HFFc6 (cell line): ENCODE results near the gene ALB. TPM values are rescaled to one million over a fixed set of nuclear protein-coding genes. Genes with fewer than 3 reads are reported as not detected.

Experiments
- DNase-seq: peaks from one replicate; pipeline ENCODE4 v3.0.0-alpha.2; 2018
- H3K27ac Mint-ChIP-seq: 2 replicates; pipeline ENCODE4 v1.8.0; 2020; ENCODE audit warnings: mild to moderate bottlenecking, mixed read lengths
- H3K27me3 Mint-ChIP-seq: 2 replicates; pipeline ENCODE4 v1.8.0; 2021; ENCODE audit warnings: mild to moderate bottlenecking, moderate library complexity, mixed read lengths; ENCODE audit not compliant: insufficient read depth
- H3K36me3 Mint-ChIP-seq: 2 replicates; pipeline ENCODE4 v1.8.0; 2021; ENCODE audit warnings: low read depth, mixed read lengths
- H3K4me1 Mint-ChIP-seq: 2 replicates; pipeline ENCODE4 v1.8.0; 2020; ENCODE audit warnings: low read depth, mixed read lengths
- H3K4me3 Mint-ChIP-seq: 2 replicates; pipeline ENCODE4 v1.8.0; 2020; ENCODE audit warnings: mild to moderate bottlenecking, moderate library complexity, mixed read lengths
- H3K9me3 Mint-ChIP-seq: 2 replicates; pipeline ENCODE4 v1.8.0; 2020; ENCODE audit warnings: mild to moderate bottlenecking, mixed read lengths
- CTCF ChIP-seq: fragments of 200-600 bp; sonication (generic); IDR thresholded peaks from 2 replicates; pipeline ENCODE4 v1.5.0; 2021; ENCODE audit warnings: antibody characterized with exemption, mild to moderate bottlenecking
- total RNA-seq, 6 experiments: library from RNA; stranded (reverse); fragmentation: NEBNext Ultra II Directional; extraction: Animal tissue kit (Norgen Biotek cat#: 25700); gene quantifications; 2 replicates in 1 of 6; 3 replicates in 5 of 6; pipeline ENCODE4 v1.2.3, GENCODE V29; 2021

The ALB gene
- total RNA-seq, 6 experiments from 2014 or later, result not detected

- H3K9me3 Mint-ChIP-seq, result no peaks in the 10 kb centered on the region
These were observed 14.6 kb downstream of the ALB start for GRCh38 chr4:73418677-73419076.

GRCh38 chr4:73419106-73420038 lies 15.3 kb downstream of the ALB start:
- Mint-ChIP-seq H3K9me3 (no peaks in the 10 kb centered on the region), H3K27ac (no peak overlapping the region), H3K4me3 (no peak overlapping the region)

More at GRCh38 chr4:73418677-73419076, 14.6 kb downstream of the ALB start:
- Mint-ChIP-seq H3K27me3 (peaks cover 2% of the 10 kb centered on the region), H3K4me1 (no peaks in the 10 kb centered on the region), H3K27ac (no peak overlapping the region), H3K36me3 (no peaks in the 10 kb centered on the region), H3K4me3 (no peak overlapping the region)
- no peak for TF ChIP-seq CTCF
- DNase-seq, result no peak

GRCh38 chr4:73420615-73421014 lies 16.5 kb downstream of the ALB start:
- no peak for TF ChIP-seq CTCF
- H3K9me3 Mint-ChIP-seq, result no peaks in the 10 kb centered on the region
- no peaks in the 10 kb centered on the region for H3K4me1 Mint-ChIP-seq
- peaks cover 8% of the 10 kb centered on the region; the same call in 1 of the 2 replicates for H3K27me3 Mint-ChIP-seq
- no peak overlapping the region for H3K4me3 Mint-ChIP-seq
- H3K36me3 Mint-ChIP-seq, result no peaks in the 10 kb centered on the region
- H3K27ac Mint-ChIP-seq, result no peak overlapping the region
- DNase-seq, result no peak

More at GRCh38 chr4:73419106-73420038, 15.3 kb downstream of the ALB start:
- Mint-ChIP-seq H3K4me1 (no peaks in the 10 kb centered on the region), H3K27me3 (peaks cover 8% of the 10 kb centered on the region; the same call in 1 of the 2 replicates), H3K36me3 (no peaks in the 10 kb centered on the region)
- no peak for DNase-seq
- no peak for TF ChIP-seq CTCF

DNA sequence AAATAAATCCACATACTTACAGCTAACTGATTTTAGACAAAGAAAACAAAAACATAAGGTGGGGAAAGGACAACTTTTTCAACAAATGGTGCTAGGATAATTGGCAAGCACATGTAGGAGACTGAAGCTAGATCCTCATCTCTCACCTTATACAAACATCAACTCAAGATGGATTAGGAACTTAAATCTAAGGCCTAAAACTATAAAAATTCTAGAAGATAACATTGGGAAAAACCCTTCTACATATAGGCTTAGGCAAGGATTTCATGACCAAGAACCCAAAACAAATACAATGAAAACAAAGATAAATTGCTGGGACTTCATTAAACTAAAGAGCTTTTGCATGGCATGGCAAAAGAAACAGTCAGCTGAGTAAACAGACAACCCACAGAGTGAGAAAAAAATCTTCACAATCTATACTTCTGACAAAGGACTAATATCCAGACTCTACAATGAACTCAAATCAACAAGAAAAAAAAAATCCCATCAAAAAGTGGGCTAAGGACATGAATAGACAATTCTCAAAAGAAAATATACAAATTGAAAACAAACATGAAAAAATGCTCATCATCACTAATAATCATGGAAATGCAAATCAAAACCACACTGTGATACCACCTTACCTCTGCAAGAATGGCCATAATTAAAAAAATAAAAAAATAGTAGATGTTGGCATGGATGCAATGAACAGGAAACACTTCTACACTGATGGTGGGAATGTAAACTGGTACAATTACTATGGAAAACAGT lies 17.8 kb downstream of the ALB start:
- Mint-ChIP-seq H3K27me3 (peaks cover 9% of the 10 kb centered on the region; the same call in 1 of the 2 replicates), H3K27ac (no peak overlapping the region)

GRCh38 chr4:73422458-73422752 lies 18.3 kb downstream of the ALB start:
- Mint-ChIP-seq H3K36me3 (no peaks in the 10 kb centered on the region), H3K27ac (no peak overlapping the region), H3K27me3 (peaks cover 9% of the 10 kb centered on the region; the same call in 1 of the 2 replicates), H3K4me3 (no peak overlapping the region), H3K4me1 (no peaks in the 10 kb centered on the region), H3K9me3 (no peaks in the 10 kb centered on the region)
- TF ChIP-seq CTCF, result no peak
- no peak for DNase-seq

More for the DNA sequence above, 17.8 kb downstream of the ALB start:
- Mint-ChIP-seq H3K4me3 (no peak overlapping the region), H3K36me3 (no peaks in the 10 kb centered on the region), H3K4me1 (no peaks in the 10 kb centered on the region), H3K9me3 (no peaks in the 10 kb centered on the region)
- no peak for TF ChIP-seq CTCF
- no peak for DNase-seq
